CD14-positive monocyte (primary cell): ENCODE measurements around the gene SRRM3. TPM values are rescaled to one million over a fixed set of nuclear protein-coding genes. Genes with fewer than 3 reads are reported as not detected.

Source experiments
- DNase-seq, 3 donors: peaks; one replicate each; pipeline ENCODE4 v3.0.0-alpha.2; 2011 to 2022
- H2AFZ ChIP-seq: 2 replicates; pipeline ENCODE4 v1.6.0; 2012; ENCODE audit warnings: mild to moderate bottlenecking, low read depth, low read length, inconsistent platforms; ENCODE audit not compliant: insufficient read depth, poor library complexity, severe bottlenecking
- H3K27ac ChIP-seq, 2 donors: 1 replicate in 1 of 2; 2 replicates in 1 of 2; pipeline ENCODE4 v1.5.1; 2012 to 2013; ENCODE audit warnings: low read length in 2 of 2, control low read depth in 1 of 2, inconsistent platforms in 1 of 2, low read depth in 1 of 2, mild to moderate bottlenecking in 1 of 2
- H3K27me3 ChIP-seq, 2 donors: one replicate each; pipeline versions ENCODE4 v1.6.0 to v1.6.1; 2011 to 2013; ENCODE audit warnings: low read length in 2 of 2; ENCODE audit not compliant: control insufficient read depth in 2 of 2, insufficient read depth in 2 of 2
- H3K36me3 ChIP-seq, 2 donors: replicated peaks in 1 of 2; 1 replicate in 1 of 2; 2 replicates in 1 of 2; pipeline versions ENCODE4 v1.5.1 to v1.6.1; 2012 to 2013; ENCODE audit warnings: low read length in 2 of 2, control low read depth in 1 of 2, inconsistent platforms in 1 of 2, mild to moderate bottlenecking in 1 of 2; ENCODE audit not compliant: insufficient read depth in 2 of 2, control insufficient read depth in 1 of 2
- H3K4me1 ChIP-seq, 2 donors: 1 replicate in 1 of 2; 2 replicates in 1 of 2; pipeline versions ENCODE4 v1.5.1 to v1.6.1; 2012 to 2013; ENCODE audit warnings: low read length in 2 of 2, control low read depth in 1 of 2, inconsistent platforms in 1 of 2, mild to moderate bottlenecking in 1 of 2, moderate library complexity in 1 of 2; ENCODE audit not compliant: insufficient read depth in 2 of 2, control insufficient read depth in 1 of 2
- H3K4me2 ChIP-seq: replicated peaks from 2 replicates; pipeline ENCODE3; 2012; ENCODE audit warnings: low read length, moderate library complexity, mild to moderate bottlenecking; ENCODE audit not compliant: poor library complexity, severe bottlenecking; ENCODE audit errors: extremely low read depth
- H3K4me3 ChIP-seq, 3 experiments: fragments of 200-600 bp in 1 of 3; sonication (generic) in 1 of 3; replicated peaks in 1 of 3; 1 replicate in 2 of 3; 2 replicates in 1 of 3; pipeline ENCODE4 v1.5.1; 2011 to 2013; ENCODE audit warnings: low read length in 3 of 3, mild to moderate bottlenecking in 3 of 3, control low read depth in 2 of 3, low read depth in 2 of 3, inconsistent platforms in 1 of 3, moderate library complexity in 1 of 3
- H3K79me2 ChIP-seq: 2 replicates; pipeline ENCODE4 v1.6.0; 2012; ENCODE audit warnings: mild to moderate bottlenecking, control low read depth, inconsistent platforms, low read length, moderate library complexity; ENCODE audit not compliant: insufficient read depth
- H3K9ac ChIP-seq: 2 replicates; pipeline ENCODE4 v1.6.0; 2017; ENCODE audit warnings: low read length, mild to moderate bottlenecking; ENCODE audit not compliant: insufficient read depth, poor library complexity, severe bottlenecking
- H3K9me3 ChIP-seq, 2 donors: replicated peaks in 1 of 2; 1 replicate in 1 of 2; 2 replicates in 1 of 2; pipeline versions ENCODE4 v1.5.1 to v1.6.1; 2012 to 2013; ENCODE audit warnings: low read length in 2 of 2, control low read depth in 1 of 2; ENCODE audit not compliant: control insufficient read depth in 1 of 2, insufficient read depth in 1 of 2
- H4K20me1 ChIP-seq: 2 replicates; pipeline ENCODE4 v1.6.0; 2012; ENCODE audit warnings: mild to moderate bottlenecking, low read length, control low read depth, moderate library complexity; ENCODE audit not compliant: insufficient read depth
- H3K27ac Mint-ChIP-seq, 7 donors: one replicate each; pipeline ENCODE4 v1.8.0; 2020; ENCODE audit warnings: mild to moderate bottlenecking in 7 of 7, mixed read lengths in 7 of 7, moderate library complexity in 6 of 7, inconsistent platforms in 2 of 7
- H3K27me3 Mint-ChIP-seq, 3 donors: one replicate each; pipeline ENCODE4 v1.8.0; 2021 to 2022; ENCODE audit warnings: low read depth in 3 of 3, mild to moderate bottlenecking in 3 of 3, mixed read lengths in 3 of 3, moderate library complexity in 3 of 3, inconsistent platforms in 1 of 3
- H3K36me3 Mint-ChIP-seq, 2 donors: one replicate each; pipeline ENCODE4 v1.8.0; 2020; ENCODE audit warnings: mixed read lengths in 2 of 2, inconsistent platforms in 1 of 2, mild to moderate bottlenecking in 1 of 2
- H3K4me1 Mint-ChIP-seq: one replicate; pipeline ENCODE4 v1.8.0; 2020; ENCODE audit warnings: mild to moderate bottlenecking, mixed read lengths
- H3K4me3 Mint-ChIP-seq, 2 donors: one replicate each; pipeline ENCODE4 v1.8.0; 2020; ENCODE audit warnings: mild to moderate bottlenecking in 2 of 2, mixed read lengths in 2 of 2, moderate library complexity in 1 of 2
- H3K9me3 Mint-ChIP-seq, 7 donors: one replicate each; pipeline ENCODE4 v1.8.0; 2020 to 2022; ENCODE audit warnings: mixed read lengths in 7 of 7, mild to moderate bottlenecking in 6 of 7, moderate library complexity in 6 of 7, inconsistent platforms in 2 of 7
- WGBS: methylation state at CpG from one replicate; pipeline ENCODE4 v1.1.5; 2013; ENCODE audit warnings: missing lambda C conversion rate; ENCODE audit not compliant: insufficient coverage; 5-methylcytosine and 5-hydroxymethylcytosine counted together
- intact Hi-C, 2 donors: fragments of 100-400 bp; cut with micrococcal nuclease; formaldehyde crosslinking; loops; one replicate each; pipeline versions ENCODE4 v1.15.0 to v1.15.1; 2023
- polyA plus RNA-seq, 3 donors: library from polyadenylated mRNA; depleted of rRNA in 1 of 3; unstranded in 2 of 3; stranded (reverse) in 1 of 3; fragments of 300-500 nt in 2 of 3; fragments of >200 nt in 1 of 3; fragmentation: Illumina TruSeq in 2 of 3; gene quantifications; 1 replicate in 2 of 3; 2 replicates in 1 of 3; pipeline ENCODE4 v1.2.3, GENCODE V29; 2012 to 2021
- TF ChIP-seq, protein P1 (sequence below): fragments of 200-600 bp; IDR thresholded peaks from one replicate; pipeline ENCODE4 v1.8.0; 2022; ENCODE audit warnings: antibody characterized with exemption, mild to moderate bottlenecking

Gene SRRM3
- polyA plus RNA-seq, 3 donors: not detected

DNA sequence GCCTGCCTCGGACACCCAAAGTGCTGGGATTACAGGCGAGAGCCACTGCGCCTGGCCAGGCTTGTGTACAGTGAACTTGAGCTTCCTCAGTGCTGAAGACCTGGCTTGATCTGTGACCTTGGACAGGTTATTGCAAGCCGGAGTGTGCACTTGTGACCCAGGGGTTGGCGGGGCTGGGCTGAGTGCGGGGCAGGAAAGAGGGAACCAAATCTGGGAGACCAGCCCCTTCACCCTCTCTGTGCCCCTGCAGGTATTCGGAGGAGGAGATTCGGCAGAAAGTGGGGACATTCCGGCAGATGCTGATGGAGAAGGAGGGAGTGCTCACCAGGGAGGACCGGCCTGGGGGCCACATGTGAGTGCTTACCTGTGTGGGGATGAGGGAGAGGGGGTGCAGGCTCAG is 46.2 kb downstream of the SRRM3 start:
- H3K4me1 ChIP-seq: no peaks in the 10 kb centered on the region
- Mint-ChIP-seq H3K9me3 (peaks cover 0 to 1% (median 0%) of the 10 kb centered on the region in 7 donors), H3K27me3 (peaks cover 2 to 8% (median 6%) of the 10 kb centered on the region in 3 donors), H3K4me1 (no peaks in the 10 kb centered on the region), H3K36me3 (no peaks in the 10 kb centered on the region), H3K27ac (no peak overlapping the region), H3K4me3 (no peak overlapping the region)
- DNase-seq: no peak
- no peak overlapping the region for H3K4me2 ChIP-seq
- H3K79me2 ChIP-seq: no peaks in the 10 kb centered on the region
- no peaks in the 10 kb centered on the region for H3K27me3 ChIP-seq
- H3K27ac ChIP-seq: no peak overlapping the region
- no peak overlapping the region for H3K4me3 ChIP-seq
- H3K9me3 ChIP-seq: no peaks in the 10 kb centered on the region
- no peak overlapping the region for H2AFZ ChIP-seq
- no peaks in the 10 kb centered on the region for H3K36me3 ChIP-seq
- intact Hi-C loops: no loop called here
- TF ChIP-seq, protein P1, sequence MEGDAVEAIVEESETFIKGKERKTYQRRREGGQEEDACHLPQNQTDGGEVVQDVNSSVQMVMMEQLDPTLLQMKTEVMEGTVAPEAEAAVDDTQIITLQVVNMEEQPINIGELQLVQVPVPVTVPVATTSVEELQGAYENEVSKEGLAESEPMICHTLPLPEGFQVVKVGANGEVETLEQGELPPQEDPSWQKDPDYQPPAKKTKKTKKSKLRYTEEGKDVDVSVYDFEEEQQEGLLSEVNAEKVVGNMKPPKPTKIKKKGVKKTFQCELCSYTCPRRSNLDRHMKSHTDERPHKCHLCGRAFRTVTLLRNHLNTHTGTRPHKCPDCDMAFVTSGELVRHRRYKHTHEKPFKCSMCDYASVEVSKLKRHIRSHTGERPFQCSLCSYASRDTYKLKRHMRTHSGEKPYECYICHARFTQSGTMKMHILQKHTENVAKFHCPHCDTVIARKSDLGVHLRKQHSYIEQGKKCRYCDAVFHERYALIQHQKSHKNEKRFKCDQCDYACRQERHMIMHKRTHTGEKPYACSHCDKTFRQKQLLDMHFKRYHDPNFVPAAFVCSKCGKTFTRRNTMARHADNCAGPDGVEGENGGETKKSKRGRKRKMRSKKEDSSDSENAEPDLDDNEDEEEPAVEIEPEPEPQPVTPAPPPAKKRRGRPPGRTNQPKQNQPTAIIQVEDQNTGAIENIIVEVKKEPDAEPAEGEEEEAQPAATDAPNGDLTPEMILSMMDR: no peak
- no peak overlapping the region for H3K9ac ChIP-seq
- WGBS: 97% methylated on average over 9 of the region's 10 CpGs
- no peaks in the 10 kb centered on the region for H4K20me1 ChIP-seq

DNA sequence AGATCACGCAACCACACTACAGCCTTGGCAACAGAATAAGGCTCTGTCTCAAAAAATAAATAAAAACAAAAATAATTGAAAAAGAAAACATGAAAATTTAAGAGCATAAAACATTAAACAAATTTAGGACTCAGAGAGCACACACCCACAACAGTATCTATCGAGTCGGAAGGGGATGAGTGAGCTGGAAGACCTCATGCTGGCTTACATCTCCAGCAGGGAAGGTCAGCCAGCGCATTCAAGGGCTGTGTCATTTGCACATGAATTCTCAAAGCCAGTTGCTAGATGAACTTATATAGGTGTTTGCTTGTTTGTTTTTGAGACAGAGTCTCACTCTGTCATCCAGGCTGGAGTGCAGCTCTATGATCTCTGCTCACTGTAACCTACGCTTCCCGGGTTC is 50.3 kb downstream of the SRRM3 start:
- no peaks in the 10 kb centered on the region for H3K36me3 Mint-ChIP-seq
- H3K79me2 ChIP-seq: no peaks in the 10 kb centered on the region
- no peak overlapping the region for H3K27ac ChIP-seq
- no peak overlapping the region for H3K4me3 ChIP-seq
- no peaks in the 10 kb centered on the region for H3K9me3 ChIP-seq
- H2AFZ ChIP-seq: no peak overlapping the region
- no peaks in the 10 kb centered on the region for H3K36me3 ChIP-seq
- no peaks in the 10 kb centered on the region for H3K27me3 ChIP-seq
- no peak for DNase-seq
- H3K4me1 Mint-ChIP-seq: no peaks in the 10 kb centered on the region
- no peaks in the 10 kb centered on the region for H3K4me1 ChIP-seq
- H3K9me3 Mint-ChIP-seq: peaks cover 0 to 2% (median 0%) of the 10 kb centered on the region in 7 donors
- intact Hi-C loops: no loop called here
- H3K27ac Mint-ChIP-seq: no peak overlapping the region
- H4K20me1 ChIP-seq: no peaks in the 10 kb centered on the region
- no peak overlapping the region for H3K9ac ChIP-seq
- 93% methylated on average over 3 of the region's 6 CpGs for WGBS
- no peak overlapping the region for H3K4me3 Mint-ChIP-seq
- no peak overlapping the region for H3K4me2 ChIP-seq
- peaks cover 5 to 18% (median 8%) of the 10 kb centered on the region in 3 donors for H3K27me3 Mint-ChIP-seq
- TF ChIP-seq, protein P1: no peak
